ENCODE measurements around the gene NFIA. TPM values are rescaled to one million over a fixed set of nuclear protein-coding genes. Genes with fewer than 3 reads are reported as not detected.
"Not testable (repeated sequence)": the region's sequence is repeated elsewhere in the genome, so short reads cannot be mapped to it uniquely, and the experiment has no call there.

The NFIA gene
- total RNA-seq, 1 donor from 2014 or later, result 163 TPM

- no peak overlapping the region for H3K4me3 Mint-ChIP-seq
- H3K27ac Mint-ChIP-seq, result no peak overlapping the region
- DNase-seq (ENCODE audit: low spot score in 2 of 2, unreplicated experiment in 2 of 2), result no peak
- H3K36me3 Mint-ChIP-seq, result peaks cover 3% of the 10 kb centered on the region
- no peaks in the 10 kb centered on the region for H3K27me3 Mint-ChIP-seq (ENCODE audit: low read depth)
- TF ChIP-seq CTCF (IDR thresholded peaks at IDR 0.05; ENCODE audit: unreplicated experiment), result no peak
- no peaks in the 10 kb centered on the region for H3K9me3 Mint-ChIP-seq
- H3K4me1 Mint-ChIP-seq, result peaks cover 53% of the 10 kb centered on the region
Observed at GRCh38 chr1:61276246-61276645, 193.9 kb downstream of the NFIA start.

DNA sequence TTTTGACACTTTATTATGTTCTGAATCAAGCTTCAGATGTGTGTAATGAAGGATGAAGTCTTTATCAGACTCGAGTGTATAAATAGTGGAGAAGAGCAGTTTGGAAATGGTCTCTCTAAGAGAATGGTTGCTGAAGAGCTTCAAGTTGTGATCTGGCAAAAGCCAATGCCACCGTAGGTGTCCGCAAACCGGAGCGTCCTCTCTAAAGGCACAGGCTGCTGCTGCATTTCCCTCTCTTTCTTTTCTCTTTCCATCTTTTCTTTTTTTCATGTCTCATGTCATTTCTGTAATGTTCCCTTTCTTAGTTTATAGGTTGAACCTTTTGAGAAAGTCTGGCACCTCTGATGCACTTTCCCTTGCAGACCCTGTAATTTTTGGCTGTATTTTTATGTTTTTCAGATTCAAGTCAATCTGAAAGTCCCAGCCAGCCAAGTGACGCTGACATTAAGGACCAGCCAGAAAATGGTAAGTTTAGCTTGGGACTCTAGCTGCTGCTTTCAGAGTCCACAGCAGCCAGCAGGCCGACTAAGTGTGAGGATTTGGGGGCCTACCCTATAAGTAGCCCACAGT lies 194.8 kb downstream of the NFIA start:
- peaks cover 3% of the 10 kb centered on the region for H3K36me3 Mint-ChIP-seq
- H3K4me1 Mint-ChIP-seq, result peaks cover 48% of the 10 kb centered on the region
- H3K27me3 Mint-ChIP-seq (ENCODE audit: low read depth), result no peaks in the 10 kb centered on the region
- H3K9me3 Mint-ChIP-seq, result no peaks in the 10 kb centered on the region
- no peak for DNase-seq (ENCODE audit: low spot score in 2 of 2, unreplicated experiment in 2 of 2)
- TF ChIP-seq CTCF (IDR thresholded peaks at IDR 0.05; ENCODE audit: unreplicated experiment), result no peak
- no peak overlapping the region for H3K4me3 Mint-ChIP-seq
- peak overlapping the region; percentile 41 for H3K27ac Mint-ChIP-seq

DNA sequence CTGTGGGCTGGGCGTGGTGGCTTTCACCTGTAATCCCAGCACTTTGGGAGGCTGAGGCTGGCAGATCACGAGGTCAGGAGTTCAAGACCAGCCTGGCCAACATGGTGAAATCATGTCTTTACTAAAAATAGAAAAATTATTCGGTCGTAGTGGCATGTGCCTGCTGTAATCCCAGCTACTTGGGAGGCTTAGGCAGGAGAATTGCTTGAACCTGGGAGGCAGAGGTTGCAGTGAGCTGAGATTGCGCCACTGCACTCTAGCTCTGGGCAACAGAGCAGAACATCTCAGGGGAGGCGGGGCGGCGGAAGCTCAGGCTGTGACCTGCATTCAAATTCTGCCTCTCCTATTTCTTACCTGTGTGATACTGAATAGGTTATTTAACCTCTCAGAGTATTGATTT lies 196.1 kb downstream of the NFIA start:
- H3K27me3 Mint-ChIP-seq (ENCODE audit: low read depth); H3K4me3 Mint-ChIP-seq; H3K36me3 Mint-ChIP-seq; DNase-seq (ENCODE audit: low spot score in 2 of 2, unreplicated experiment in 2 of 2); H3K9me3 Mint-ChIP-seq: not testable (repeated sequence)
- peak overlapping the region; percentile 64 for H3K27ac Mint-ChIP-seq
- H3K4me1 Mint-ChIP-seq, result peaks cover 50% of the 10 kb centered on the region

- H3K27me3 Mint-ChIP-seq (ENCODE audit: low read depth), result no peaks in the 10 kb centered on the region
- no peak overlapping the region for H3K4me3 Mint-ChIP-seq
- TF ChIP-seq CTCF (IDR thresholded peaks at IDR 0.05; ENCODE audit: unreplicated experiment), result no peak
- peaks cover 3% of the 10 kb centered on the region for H3K36me3 Mint-ChIP-seq
- H3K4me1 Mint-ChIP-seq, result peaks cover 49% of the 10 kb centered on the region
- no peaks in the 10 kb centered on the region for H3K9me3 Mint-ChIP-seq
- peak overlapping the region; percentile 71 for H3K27ac Mint-ChIP-seq
- no peak for DNase-seq (ENCODE audit: low spot score in 2 of 2, unreplicated experiment in 2 of 2)
Observed at GRCh38 chr1:61278966-61279365, 196.6 kb downstream of the NFIA start.

DNA sequence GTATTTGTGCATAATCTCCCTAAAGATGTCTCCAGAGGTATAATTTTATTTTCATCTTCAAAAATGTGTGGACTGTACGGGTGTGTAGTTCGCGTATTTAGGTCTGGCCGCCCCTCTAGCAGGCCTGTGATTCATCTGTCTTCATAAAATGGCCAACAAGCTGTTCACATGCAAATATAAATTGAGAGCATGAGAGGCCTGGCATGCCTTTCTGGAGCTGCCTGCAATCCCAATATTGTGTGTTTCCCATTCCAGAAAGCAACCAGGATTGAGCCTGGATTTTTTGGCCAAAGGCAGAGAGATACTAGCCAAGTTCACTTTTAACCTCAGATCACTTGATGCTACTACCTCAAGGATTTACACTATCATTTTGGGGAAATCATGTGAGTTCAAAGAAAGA lies 197.2 kb downstream of the NFIA start:
- no peaks in the 10 kb centered on the region for H3K27me3 Mint-ChIP-seq (ENCODE audit: low read depth)
- H3K4me1 Mint-ChIP-seq, result peaks cover 52% of the 10 kb centered on the region
- no peak overlapping the region for H3K4me3 Mint-ChIP-seq
- no peak for DNase-seq (ENCODE audit: low spot score in 2 of 2, unreplicated experiment in 2 of 2)
- no peak for TF ChIP-seq CTCF (IDR thresholded peaks at IDR 0.05; ENCODE audit: unreplicated experiment)
- H3K27ac Mint-ChIP-seq, result peak overlapping the region; percentile 71
- H3K36me3 Mint-ChIP-seq, result peaks cover 3% of the 10 kb centered on the region
- H3K9me3 Mint-ChIP-seq, result no peaks in the 10 kb centered on the region

DNA sequence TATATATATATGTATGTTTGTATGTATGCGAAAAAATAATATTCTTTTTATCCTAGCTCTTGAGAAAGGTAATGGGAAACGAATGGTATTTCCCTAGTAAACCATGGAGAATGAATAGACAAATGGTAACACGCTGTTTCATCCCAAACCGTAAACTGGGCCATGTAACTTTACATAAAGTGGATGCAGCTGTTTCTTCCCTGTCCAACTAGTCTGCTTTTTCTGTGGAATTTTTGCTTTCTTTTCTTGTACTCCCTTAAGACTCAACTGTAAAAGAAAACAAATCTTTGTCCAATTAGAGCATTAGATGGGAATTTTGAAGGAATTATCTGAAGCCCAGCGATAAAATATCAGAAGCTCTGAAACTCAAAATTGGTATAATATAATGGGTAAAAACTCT lies 198.1 kb downstream of the NFIA start:
- H3K4me3 Mint-ChIP-seq, result no peak overlapping the region
- DNase-seq (ENCODE audit: low spot score in 2 of 2, unreplicated experiment in 2 of 2), result no peak
- no peaks in the 10 kb centered on the region for H3K27me3 Mint-ChIP-seq (ENCODE audit: low read depth)
- no peaks in the 10 kb centered on the region for H3K9me3 Mint-ChIP-seq
- peaks cover 57% of the 10 kb centered on the region for H3K4me1 Mint-ChIP-seq
- TF ChIP-seq CTCF (IDR thresholded peaks at IDR 0.05; ENCODE audit: unreplicated experiment), result no peak
- H3K36me3 Mint-ChIP-seq, result peaks cover 3% of the 10 kb centered on the region
- peak overlapping the region; percentile 35 for H3K27ac Mint-ChIP-seq
